Measurements from ENCODE around the gene AP1B1.
"Not testable (repeated sequence)": the region's sequence is repeated elsewhere in the genome, so short reads cannot be mapped to it uniquely, and the experiment has no call there.

Gene AP1B1

DNA sequence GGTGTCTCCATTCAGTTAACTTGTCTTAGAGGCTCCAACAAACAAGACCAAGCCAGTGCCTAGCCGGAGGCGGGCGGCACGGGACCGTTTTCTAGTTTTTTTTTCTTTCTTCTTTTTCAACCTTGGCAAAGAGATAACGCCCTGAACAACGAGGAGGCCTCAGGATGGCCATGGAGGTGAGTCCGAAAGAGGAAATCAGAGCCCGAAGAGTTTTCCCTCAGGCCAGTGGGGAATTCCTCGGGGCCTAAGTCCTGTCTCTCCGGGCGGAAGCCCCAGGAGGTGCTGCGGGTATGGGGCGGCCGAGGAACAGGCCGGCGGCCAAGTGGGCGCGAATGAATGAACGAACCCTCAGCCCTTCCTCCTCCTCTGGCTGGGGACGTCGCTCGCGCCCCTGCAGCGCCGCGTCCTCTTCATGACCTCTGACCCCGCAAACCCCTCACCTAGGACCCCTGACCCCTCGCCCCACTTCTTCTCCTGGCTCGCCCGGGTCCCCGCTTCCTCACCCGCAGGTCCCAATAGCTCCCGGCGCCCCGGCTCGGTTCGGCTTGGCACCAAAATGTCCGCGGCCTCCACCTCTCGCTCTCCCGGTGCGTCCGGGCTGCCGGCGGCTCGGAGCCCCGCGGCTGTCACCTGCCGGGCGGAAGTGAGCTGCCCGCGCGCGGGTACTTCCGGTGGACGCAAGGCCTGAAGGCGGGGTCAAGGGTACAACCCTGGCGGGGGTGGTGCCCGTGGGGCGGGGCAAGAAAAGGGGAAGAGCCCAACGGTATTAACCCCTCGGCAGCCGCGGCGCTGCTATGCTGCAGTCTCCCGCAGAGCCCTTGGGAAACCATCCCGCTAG lies at the start of gene AP1B1:
Gene AP1B1 (minus strand): TSS at position 650 of the 838 bp plus-strand sequence. CDS start 21,327 bp downstream, outside the sequence.
- DNase-seq (ENCODE audit: low read depth, low spot score) = peak; percentile 67

DNA sequence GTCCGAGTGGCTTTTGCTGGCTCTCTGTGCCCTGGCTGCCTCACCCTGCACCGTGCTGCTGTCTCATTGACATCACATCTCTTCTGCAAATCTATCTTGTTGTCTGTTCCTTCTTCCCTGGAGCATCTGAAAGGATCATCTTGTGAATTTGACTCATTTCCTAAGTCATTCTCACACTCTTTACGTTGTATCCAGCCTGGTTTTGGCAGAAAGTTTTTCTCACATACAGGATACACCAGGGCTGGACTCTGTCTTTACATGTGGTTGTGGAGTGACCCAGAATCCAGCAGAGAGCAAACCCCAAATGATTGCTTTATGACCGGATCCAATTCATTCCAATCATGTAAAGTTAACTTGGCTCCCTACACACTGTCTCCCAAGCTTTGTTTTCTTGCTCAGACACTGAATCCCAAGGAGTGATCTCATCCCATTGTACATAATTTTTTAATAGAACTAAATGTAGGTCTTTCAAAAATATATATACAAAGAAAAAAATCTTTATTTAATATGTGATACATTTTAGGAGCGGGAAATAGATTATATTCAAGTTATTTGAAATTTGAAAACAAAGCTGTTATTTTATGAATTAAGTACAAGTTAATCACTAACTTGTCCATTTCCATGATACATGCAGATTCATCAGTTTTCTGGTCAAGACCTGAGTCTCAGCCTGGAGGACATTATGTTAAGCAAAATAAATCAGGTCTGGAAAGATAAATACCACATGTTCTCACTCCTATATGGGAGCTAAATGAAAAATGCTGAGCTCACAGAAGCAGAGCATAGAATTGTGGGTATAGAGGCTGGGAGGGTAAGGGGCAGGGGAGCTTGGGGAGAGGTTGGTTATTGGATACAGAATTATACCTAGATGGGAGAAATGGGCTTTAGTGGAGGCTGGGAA lies 47.1 kb upstream of the AP1B1 start:
- no peak for DNase-seq (ENCODE audit: low read depth, low spot score)

DNA sequence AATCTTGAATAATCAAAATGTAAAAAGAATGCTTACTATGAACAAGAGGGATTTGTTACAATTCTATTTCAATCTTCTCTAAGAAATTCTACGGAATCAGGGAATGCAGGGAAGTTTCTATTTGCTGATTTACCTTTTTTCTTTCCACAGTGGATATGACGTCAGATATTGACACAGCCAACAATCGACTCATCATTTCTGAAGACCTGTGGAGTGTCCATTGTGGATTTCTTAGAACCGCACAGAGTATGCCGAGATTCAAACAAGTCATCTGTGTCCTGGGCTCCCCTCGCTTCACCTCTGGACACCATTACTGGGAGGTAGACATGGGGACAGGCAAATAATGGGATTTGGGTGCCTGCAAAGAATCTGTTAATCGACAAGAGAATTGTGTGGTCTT lies 45.9 kb upstream of the AP1B1 start:
- no peak for DNase-seq (ENCODE audit: low read depth, low spot score)

DNA sequence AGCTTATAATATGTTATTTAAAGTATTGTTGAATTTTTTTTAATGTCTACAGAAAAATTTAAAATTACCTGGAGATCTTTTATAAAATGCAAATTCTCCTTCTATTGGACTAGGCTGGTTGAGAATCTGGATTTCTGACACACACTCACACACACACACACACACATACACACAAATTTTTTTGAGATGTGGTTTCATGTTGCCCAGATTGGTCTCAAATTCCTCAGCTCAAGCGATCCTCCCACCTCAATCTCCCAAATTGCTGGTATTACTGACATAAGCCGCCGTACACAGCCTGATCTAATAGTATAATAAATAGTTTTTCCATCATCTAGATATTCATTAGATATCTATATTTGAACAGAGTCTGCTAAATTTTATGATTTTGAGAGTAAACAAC lies 45.5 kb upstream of the AP1B1 start:
- DNase-seq (ENCODE audit: low read depth, low spot score) = no peak

DNA sequence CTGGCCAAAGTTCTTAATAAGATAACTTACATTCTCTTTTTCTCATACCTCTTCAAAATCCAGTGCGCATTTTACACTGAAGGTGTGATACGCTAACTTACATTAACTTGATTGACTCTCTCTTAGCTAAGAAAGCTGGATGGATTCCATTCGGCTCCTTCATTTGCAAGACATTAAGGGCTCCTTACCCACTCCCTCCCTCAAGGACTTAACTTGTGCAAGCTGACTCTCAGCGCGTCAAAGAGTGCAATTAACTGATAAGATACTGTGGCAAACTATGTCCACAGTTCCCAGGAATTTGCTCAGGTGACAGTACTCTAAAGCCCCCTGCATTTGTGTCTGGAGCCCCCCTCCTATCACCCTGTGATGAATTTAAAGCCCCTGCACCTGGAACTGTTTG lies 43.6 kb upstream of the AP1B1 start:
- no peak for DNase-seq (ENCODE audit: low read depth, low spot score)

DNA sequence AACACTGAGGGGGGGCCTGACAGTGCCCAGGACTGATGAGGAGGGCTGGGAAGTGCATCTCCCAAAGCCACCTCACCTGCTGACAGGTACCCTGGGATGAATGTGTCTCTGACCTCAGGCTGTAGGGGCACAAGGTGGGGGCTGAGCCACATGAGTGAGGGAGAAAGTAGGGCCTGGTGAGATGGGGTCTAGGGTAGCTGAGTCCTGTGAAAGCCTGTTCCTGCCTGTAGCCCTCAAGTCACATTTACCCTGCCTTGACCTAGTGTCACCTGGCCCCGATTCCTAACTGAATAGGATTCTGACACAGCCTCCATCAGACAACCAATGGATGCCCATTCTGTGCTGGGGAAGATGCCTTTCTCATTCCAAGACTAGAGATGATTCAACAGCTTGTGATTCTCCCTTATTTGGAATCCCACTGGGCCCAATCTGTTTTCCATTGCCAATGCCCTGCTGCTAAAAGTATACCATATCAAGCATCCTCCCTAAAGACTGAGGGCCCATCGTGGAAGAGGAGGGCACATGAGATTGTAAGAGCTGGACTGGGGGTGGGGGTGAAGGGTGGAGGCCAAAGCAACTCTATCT lies 38.9 kb upstream of the AP1B1 start:
- no peak for DNase-seq (ENCODE audit: low read depth, low spot score)

DNA sequence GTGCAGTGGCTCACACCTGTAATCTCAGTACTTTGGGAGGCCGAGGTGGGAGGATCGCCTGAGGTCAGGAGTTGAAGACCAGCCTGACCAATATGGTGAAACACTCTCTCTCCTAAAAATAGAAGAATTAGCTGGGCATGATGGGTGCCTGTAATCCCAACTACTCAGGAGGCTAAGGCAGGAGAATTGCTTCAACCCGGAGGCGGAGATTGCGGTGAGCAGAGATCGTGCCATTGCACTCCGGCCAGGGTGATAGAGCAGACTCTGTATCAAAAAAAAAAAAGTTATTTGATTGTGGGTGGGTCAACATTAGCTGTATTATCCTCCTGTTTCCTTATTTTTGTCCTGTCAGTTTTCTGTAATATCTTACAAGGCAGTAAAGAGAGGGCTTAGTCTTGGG lies 38.1 kb upstream of the AP1B1 start:
- no peak for DNase-seq (ENCODE audit: low read depth, low spot score)

DNA sequence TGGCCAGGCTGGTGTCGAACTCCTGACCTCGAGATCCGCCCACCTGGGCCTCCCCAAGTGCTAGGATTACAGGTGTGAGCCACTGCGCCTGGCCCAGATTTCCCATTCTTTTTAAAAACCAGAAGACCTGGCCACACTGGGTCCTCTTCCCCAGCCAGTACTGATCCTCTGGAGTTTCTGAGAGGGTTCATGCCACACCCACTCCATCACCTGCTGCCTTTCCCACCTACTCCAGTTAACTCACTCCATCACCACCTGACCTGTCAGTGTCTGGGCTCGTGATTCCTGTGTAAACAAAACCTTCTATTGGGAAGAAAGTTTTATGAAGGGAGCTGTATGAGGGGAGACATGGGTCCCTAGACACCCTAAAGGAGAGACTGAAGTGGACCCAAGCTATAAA lies 30.3 kb upstream of the AP1B1 start:
- DNase-seq (ENCODE audit: low read depth, low spot score) = not testable (repeated sequence)

DNA sequence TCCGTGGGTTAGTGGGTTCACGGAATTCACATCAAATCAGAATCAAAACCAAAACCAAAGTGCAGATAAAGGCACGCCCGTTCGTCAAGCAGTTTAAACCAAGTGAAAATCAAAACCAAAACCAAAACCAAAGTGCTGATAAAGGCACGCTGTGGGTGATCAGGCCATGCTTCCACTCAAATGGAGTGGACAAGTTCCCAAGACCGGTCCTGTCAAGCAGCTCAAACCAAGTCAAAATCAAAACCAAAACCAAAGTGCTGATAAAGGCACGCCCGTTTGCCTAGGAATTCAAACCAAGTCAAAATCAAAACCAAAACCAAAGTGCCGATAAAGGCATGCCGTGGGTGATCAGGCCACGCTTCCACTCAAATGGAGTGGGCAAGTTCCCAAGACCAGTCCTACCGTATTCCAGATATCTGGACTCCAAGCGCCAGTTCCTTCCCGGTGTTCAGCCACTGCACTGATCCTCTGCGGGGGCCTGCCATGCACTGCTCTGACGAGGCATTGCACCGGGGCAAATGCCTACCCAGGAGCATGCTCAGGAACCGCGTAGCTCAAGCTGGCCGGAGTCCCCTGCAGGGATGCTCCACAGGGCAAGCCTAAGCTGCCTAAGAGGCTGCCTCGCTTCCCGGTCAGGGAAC lies 26.7 kb upstream of the AP1B1 start:
- not testable (repeated sequence) for DNase-seq (ENCODE audit: low read depth, low spot score)

DNA sequence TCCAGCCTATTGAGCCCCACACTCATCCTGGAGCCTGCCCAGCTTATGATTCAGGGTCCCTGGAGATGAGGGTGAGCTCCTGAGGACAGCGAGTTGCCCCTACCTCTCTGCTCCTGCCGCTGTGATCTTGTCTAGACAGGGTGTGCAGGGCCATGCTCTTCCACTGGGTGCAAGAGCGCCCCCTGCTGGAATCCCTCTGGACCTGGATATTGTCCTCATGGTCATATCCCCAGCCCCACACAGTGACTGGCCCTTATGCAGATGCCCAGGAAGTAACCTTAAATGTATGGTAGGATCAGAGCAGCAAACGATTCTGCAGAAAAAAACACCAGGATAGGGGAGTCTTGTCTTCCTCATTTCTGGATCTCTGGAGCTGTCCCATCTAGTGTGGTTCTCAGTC lies 24.4 kb upstream of the AP1B1 start:
- not testable (repeated sequence) for DNase-seq (ENCODE audit: low read depth, low spot score)

DNA sequence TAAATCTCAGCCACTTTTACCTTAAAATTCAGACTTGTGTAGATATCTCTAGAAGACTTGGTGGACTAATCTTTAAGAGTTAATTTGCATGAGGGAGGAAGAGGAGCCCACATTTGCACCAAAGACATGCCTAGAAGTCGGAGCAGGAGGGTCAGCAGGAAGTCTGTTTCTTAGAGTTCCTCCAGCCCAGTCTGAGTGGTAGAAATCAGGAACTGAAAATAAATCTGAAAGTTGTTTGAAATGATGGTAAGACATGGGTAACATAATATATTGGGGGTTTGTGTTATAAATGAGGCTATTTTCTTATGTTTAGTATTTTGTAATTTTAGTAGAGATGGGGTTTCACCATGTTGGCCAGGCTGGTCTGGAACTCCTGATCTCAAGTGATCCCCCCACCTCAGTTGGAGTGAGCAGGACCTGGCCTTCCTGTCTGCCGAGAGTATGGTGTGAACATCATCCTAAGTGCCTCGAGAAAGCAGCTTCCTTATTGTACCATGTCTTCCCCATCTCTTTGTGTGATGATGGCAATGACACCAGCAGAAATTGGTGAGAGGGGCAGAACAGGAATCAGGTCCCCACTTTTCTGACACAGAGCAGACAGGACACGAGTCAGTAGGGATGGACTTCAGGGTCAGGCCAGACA lies 23.3 kb upstream of the AP1B1 start:
- not testable (repeated sequence) for DNase-seq (ENCODE audit: low read depth, low spot score)

DNA sequence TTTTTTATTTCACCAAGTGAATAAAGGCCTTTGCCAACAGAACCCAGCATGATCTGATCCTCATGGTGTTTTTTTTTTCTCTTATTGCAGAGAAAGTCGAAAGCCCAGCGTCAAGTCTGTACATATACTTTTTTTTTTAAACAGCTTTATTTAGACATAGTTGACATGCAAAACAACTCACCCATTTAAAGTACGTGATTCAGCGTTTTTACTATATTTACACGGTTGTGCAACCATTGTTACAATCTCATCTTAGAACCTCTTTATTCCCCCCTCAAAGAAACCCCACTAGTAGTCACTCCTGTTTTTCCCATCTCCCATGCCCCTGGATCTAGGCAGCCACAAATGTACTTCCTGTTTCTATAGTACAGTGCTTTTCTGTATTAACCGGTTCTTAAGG lies 20.6 kb upstream of the AP1B1 start:
- no peak for DNase-seq (ENCODE audit: low read depth, low spot score)

DNA sequence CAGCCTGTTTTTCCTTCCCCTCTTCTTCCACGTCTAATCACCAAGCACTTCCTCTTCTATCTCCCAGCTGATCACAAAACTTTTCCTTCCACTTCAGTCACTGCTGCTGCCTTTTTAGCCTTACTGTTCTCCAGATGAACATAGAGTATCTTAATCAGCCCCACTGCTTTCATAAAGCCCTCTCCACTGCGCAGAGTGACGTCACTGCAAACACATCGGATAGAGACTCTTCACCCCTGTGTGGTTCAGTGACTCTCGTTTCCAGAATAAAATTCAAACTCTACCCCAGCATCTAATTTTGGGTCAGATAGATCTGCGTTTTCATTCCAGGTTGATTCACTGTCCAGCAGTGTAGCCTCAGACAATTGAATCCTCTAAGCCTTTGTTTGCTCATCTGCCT lies 13.2 kb upstream of the AP1B1 start:
- DNase-seq (ENCODE audit: low read depth, low spot score) = not testable (repeated sequence)

DNA sequence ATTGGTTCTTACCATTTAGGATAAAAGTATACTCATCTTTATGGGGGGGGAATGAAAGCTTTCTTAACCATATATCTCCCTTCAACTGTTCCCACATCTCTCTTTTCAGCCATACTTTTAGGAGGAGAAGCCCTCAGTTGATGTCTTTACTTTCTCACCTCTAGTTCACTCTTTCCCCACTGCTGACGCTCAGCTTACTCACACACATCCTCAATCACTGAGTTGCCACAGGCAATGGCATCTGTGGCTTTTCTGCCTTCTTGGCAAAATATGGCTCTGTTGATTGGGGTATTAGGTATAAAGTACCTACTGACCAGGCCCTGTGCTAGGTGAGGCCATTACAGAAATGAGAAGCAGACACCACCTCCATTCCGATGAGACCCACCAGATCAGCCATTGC lies 12.2 kb upstream of the AP1B1 start:
- no peak for DNase-seq (ENCODE audit: low read depth, low spot score)

DNA sequence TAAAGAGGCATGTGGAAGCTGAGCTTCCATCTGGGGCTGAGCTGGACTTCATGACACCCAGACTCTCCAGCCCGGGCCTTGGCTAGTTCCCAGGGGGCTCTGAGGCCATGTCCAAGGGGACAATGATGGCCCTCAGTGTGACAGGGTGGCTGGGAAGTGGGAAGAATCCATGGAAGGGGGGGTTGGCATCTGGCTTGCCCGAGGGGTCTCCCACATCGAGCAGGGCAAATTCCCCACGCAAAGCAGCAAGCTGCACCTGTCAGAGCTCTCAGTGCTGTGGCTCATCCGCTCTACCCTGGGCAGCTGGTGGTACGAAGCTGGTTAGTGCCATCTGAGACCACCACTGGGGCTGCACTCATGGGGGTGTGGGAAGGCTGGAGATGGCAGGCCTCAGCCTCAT lies 9.4 kb upstream of the AP1B1 start:
- no peak for DNase-seq (ENCODE audit: low read depth, low spot score)

DNA sequence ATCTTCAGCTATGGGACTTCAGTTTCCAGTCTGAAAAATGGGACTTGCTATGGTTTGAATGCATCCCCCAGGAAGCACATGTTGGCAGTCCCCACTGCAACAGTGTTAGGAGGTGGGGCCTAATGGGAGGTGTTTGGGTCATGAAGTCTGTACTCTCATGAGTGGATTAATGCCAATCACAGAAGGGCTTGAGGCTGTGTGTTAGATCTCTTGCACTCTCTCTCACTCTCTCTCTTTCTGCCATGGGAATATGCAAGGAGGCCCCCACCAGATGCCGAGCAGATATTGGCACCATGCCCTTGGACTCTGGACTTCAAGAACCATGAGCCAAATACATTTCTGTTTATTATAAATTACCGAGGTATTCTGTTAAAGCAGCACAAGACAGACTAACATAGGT lies 7.8 kb upstream of the AP1B1 start:
- no peak for DNase-seq (ENCODE audit: low read depth, low spot score)

DNA sequence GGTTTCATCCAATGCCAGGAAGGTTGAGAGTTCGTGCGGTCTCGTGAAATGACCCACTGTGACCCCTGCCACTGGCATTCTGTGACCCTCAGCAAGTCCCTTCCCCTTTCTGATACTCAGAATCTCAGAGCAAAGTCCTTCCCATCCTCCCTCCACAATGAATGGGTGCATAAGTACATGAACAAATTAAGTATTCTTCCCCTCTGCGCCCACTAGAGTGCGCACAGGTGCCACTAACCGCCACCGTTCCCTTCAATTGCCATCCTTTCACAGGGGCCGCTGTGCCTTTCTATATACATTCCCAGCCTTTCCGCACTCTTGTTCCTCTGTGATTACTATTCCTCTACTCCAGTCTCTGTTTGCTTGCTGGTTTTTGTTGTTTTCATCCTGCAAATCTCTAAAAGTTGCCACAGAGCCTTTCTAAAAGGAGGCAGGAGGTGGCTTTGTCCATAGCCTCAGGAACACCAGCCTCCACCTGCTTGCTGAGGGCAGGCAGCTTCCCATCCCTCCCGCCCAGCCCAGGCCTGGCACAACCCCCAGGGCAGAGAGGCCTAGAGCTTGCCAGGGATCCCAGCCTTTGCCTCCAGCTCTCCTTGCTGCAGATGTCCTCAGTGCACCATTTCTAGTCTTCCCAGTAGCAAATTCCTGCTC lies 6.7 kb upstream of the AP1B1 start:
- DNase-seq (ENCODE audit: low read depth, low spot score) = peak; percentile 58

DNA sequence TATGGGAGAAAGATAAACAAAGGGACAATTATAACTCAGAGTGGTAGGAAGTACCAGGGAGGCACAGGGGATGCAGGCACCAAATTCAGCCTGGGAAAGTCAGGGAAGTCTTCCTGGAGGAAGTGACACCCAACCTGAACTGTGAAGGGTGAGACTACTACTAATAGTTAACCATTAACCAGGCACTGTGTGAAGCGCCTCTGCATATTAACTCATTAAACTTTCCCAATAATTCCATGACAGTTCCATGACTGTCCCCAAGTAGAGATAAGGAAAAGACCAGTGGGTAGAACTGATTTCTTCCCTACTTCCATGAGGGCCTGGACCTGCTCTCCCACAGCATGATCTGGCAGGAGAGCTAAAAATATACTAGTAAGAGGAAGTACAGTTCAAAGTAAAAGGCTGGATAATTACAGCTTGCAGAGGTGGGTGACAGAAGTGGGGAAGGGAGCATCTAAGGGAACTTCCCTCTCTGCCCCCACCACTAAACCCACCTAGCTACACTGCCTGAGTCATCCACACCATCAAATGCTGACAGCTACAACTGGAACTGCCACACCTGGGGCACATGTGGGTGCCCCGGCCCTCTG lies 4.7 kb upstream of the AP1B1 start:
- no peak for DNase-seq (ENCODE audit: low read depth, low spot score)

DNA sequence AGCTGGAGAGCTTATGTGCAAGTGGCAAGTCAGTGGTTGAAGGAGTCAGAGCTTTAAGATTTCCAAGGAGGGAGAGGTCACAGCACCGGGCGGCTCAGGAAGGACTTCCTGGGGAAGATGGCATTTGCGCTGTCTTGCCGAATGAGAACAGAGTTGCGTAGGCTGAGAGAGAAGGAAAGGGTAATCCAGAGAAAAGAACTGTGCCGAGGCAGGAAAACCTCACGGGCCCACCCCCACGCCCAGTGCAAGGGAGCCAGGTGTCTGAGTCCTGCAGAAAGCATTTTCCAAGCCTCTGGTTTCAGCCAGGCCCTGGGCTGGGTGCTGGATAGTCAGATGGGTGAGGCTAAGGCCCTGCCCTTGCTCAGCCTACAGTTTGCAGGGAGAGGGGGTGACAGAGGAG lies 3.2 kb upstream of the AP1B1 start:
- no peak for DNase-seq (ENCODE audit: low read depth, low spot score)

DNA sequence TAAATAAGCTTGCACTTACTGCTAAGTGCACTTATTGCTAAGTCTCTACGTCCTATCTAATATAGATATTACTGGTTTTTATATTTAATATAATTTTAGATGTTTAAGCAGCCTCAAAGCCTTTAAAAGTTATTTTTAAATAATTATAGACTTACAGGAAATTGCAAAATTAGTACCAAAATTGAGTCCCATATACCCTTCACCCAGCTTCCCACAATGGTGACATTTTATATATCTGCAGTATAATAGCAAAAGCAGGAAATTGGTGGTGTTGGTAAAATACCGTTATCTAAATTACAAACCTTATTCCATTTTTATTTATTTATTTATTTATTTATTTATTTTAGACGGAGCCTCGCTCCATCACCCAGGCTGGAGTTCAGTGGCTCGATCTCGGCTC lies 1.9 kb upstream of the AP1B1 start:
- DNase-seq (ENCODE audit: low read depth, low spot score) = no peak

DNA sequence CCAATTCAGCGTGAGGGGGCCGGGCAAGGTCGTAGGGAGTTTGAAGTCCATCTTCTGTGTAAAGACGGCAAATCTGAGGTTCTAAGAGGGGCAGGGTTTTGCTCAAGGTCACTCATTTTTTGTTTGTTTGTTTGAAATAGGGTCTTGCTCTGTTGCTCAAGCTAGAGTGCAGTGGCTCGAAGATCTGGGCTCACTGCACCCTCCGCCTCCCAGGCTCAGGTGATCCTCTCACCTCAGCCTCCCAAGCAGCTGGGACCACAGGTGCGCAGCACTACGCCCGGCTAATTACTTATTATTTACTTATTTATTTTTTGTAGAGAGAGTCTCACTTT lies 355 bp upstream of the AP1B1 start:
- DNase-seq (ENCODE audit: low read depth, low spot score) = no peak

All from smooth muscle cell of the brain vasculature (primary cell).